Epidermal melanocyte (primary cell): ENCODE data around the gene AMIGO3.
A peak's percentile ranks its signal among the peaks of the same experiment; 100 is the strongest.

Experiments
- DNase-seq: peaks from one replicate; pipeline ENCODE4 v3.0.0; 2011; ENCODE audit warnings: low spot score; ENCODE audit not compliant: insufficient read length

Gene AMIGO3

DNA sequence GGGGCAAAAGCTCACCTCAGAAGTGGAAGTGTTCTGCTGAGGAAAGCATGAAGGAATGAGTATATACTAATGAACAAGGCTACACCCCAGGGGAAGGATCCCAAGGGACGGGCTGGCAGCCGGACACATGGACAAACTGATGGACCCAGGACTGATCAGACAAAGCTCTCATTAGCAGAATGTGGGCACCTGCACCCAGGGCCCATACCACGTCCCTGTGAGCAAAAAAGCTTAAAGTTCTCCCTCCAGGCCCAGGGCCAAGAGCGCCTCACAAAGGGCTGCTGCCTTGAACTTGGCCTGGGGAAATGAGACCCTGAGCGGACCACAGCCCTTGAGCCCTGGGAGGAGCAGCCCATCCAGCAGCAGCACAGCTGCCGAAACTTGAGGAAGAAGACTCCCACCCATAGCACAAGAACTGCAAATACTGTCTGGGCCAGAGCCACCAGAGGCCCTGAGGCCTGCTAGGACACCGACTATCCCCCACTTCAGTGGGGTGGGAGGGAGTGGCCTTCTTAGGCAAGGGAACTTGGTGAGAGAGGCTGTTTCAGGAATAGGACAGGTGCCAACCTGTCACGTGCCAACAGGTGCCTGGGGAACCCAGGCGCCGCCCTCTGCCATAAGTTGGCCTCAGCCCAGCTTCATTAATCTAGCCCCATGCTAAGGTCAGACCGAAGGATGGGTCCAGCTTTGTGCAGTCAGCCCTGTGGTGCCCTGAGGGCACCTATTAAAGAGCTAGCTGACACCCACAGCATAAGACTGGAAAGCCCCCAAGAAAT, 6.6 kb upstream of the AMIGO3 start:
- DNase-seq, result no peak

DNA sequence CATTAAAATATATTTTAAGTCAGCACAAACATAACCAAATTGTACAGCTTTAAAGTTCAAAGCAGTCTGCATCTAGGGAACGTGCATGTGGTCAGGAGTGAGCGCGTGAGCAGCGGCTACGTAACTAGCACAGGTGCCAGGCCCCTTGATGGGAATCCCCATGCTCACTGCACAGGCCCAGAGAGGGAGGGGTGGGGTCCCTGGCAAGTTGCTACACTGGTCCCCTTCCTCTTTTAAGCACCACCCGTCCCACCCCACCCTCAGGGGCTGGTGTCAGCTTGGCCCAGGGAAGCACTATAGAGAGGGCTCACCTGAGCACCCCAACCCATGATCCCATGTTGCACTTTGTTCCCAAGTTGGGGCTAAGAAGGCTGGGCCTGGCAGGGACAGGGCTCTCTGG, 5.1 kb upstream of the AMIGO3 start:
- DNase-seq, result no peak

DNA sequence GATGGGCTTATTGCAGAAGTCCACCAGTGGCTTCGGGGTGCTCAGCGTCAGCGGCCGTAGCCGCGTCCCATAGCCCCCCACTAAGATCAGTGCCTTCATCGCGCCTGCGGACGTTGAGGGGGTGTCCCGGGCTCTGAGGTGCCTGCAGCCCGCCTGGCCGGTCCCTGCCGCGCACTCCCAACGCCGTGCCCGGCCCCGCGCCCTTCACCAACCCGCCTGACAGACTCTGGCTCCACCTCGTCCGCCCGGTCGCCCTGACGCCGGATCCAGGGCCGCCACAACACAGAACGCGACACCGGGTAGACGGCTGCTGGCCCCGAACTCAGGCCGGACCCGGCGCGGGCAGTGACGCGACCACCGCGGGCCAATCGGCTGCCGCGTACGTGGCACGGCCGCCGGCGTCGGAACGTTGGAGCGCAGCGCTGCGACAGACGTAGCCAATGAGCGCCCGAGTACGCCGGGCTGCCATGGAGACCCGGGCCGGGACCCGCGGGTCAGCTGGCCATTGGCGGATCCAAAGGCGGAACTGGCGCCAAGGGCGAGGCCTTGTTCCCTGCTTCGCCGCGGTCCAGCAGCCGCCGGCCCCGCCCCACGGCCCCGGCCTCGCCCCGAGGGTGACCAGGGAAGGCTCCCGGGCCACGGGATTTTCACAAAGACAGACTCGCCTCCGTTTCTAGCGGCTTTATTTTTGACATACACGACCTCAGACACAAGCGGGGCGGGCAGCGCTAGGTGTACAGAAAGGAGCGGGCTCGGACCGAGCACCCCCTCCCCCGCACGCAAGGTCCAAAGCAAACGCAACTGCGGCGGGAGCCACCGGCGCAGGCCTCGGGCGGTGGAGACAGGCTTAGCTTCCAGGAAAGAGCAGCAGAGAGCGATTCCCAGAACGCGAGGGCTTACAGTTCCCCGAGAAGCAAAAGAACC, 4.4 kb upstream of the AMIGO3 start, which contains the start of gene GMPPB:
Gene GMPPB (minus strand): TSS at position 324 of the 924 bp plus-strand sequence. CDS start 225 bp downstream, at position 99.
- DNase-seq, result peak; percentile 97

DNA sequence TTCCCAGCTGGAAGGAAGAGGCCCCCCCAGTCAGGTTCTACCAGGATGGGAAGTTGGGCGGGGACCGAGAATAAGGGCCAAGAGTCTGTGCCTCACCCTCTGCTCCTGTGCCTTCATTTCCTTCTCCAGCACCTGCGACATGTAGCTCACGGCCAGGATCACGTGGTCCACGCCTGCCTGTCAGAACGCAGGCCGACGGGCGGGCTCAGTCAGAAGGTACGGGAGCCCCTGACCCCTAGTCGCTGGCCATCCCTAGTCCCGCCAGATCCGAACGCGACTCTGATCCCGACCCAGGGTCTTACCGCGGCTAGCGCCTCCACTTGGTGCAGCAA, 3.8 kb upstream of the AMIGO3 start:
- DNase-seq, result no peak

DNA sequence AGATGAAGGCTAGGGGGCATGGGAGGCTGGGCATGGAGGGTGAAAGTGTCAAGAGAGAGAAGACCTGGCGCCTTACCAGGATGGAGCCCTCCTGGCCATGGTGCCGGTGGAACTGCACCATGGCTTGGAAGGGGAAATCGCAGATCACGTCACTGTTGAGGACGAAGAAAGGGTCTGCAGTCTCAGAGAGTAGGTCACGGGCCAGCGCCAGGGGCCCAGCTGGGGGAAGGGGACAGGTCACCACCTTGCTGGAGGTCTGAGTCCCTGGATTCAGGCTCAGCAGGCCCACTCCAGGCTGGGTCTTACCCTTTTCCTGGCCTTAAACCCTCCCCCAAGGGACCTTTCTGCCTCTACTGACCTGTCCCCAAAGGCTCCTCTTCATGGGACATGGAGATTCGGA, 3.4 kb upstream of the AMIGO3 start:
- no peak for DNase-seq

DNA sequence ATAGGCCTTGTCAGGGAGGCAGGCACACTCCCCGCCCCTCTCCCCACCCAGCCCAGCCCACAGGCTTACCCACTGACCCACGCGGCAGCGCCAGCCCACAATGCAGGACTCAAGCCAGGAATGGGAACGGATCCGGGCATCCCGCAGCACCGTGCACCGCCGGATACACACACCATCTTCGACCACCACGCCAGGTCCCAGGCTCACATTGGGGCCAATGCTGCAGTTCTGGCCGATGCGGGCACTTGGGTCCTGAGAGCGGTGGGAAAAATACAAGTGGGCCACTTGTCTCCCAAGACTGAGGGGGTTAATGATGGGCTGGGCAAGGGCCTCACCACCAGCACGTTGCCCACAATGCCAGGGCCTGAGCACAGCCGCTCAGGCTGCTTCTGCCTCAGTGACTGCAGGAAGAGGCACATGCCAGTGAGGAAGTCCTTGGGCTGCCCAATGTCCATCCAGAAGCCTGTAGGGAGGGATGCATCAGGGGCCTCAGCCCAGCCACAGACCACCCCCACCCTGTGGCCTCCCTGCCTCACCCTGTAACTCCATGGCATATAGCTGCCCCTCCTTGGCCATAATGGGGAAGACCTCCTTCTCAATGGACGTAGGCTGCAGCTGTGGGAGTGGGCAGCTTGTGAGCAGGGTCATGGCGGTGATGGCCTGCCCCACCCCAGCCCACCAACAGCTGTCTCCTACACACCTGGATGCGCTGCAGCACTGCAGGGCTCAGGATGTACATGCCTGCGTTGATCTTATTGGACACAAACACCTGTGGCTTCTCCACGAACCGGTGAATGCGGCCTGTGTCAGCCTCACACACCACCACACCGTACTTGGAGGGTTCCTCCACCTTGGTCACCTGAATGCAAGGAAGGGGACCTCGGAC, 2.7 kb upstream of the AMIGO3 start:
- DNase-seq, result no peak

DNA sequence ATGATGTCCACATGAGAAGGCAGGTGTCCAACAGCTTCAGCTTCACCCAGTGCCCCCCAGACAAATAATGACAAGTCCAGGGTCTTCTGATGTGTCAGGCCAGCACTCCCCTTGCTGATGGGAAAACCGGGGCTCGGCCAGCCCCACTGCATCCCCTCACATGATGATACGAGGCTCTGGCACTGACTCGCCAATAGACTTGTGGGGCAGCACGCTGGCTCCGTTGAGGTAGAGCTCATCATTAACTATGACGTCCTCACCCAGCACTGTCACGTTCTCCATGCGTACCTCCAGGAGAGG, 2.1 kb upstream of the AMIGO3 start:
- DNase-seq, result no peak

DNA sequence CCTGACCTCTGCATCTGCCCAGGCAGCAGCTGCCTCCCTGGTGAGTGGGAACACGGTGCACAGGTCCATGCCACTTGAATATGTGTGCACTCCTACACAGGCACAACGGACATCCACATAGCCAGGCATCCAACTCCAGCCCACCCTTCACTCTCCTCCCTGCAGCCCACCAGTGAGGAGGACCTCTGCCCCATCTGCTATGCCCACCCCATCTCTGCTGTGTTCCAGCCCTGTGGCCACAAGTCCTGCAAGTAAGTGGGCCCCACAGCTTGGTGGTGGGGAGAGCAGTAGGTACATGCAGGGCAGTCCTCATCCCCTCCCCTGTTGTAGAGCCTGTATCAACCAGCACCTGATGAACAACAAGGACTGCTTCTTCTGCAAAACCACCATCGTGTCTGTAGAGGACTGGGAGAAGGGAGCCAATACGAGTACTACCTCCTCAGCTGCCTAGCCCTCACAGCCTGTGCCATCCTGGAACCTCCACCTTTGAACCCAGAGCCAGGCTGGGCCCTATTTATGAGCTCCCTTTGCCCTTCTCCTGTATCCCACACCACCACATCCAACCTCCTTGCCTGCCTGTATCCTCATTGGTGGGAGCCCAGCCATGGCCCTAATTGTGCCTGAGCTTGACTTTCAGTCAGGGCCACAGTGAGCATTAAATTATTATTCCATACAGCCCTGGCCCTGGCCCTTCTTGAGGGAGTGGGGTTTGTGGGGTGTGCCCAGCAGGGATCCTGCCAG, 1.5 kb upstream of the AMIGO3 start:
- DNase-seq, result no peak

DNA sequence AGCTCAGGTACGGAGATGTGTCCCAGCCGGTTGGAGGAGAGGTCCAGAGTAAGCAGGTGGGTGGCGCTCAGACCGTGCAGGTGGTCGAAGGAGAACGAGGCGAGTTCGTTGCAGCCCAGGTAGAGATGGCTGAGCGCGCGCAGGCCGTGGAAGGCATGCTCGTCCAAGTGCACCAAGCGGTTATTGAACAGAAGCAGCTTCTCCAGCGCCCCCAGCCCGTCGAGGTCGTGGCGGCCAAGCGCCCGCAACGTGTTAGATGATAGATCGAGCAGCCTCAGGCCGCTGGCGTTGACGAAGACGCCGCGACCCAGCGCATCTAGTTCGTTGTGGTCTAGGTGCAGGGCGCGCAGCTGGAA, 648 bp downstream of the AMIGO3 start:
- DNase-seq, result no peak

DNA sequence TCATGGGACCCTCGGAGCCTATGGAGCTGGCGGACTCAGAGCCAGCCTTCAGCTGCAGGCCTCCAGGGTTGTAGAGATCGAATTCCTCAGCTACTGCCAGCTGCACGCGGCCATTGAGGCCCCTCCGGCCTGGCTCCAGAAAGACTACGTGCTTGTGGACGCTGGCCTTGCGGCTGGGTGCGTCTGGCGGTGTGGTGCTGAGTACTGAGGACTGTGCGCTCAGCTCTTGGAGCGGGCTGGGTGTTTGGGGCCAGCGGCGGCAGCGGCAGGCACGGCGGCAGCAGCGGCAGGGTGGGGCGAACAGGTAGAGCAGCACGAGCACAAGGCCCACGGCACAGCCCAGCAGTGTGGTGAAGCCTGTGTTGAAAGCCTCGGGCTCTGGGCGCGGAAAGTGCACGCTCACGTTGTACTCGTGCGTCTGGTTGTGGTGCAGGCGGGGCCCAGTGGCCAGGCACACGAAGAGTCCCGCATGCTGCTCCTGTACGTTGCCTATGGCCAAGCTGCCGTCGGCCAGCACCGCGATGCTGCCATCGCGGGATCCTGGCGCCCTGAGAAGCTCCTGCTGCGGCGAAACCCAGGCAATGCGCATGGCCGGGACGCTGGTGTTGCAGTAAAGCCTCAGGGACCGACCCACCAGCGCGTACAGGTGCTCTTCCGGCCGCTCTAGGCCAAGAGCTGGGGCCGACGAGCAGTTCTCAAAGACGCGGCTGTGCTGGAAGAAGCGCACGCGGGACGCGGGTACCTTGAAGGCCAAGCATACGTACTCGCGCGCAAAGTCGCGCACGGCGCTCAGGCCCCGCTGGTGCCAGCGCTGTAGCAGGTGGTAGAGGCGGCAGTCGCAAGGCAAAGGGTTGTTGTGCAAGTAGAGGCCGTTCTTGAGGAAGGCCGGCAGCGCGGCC, 1.3 kb downstream of the AMIGO3 start:
- DNase-seq, result no peak

DNA sequence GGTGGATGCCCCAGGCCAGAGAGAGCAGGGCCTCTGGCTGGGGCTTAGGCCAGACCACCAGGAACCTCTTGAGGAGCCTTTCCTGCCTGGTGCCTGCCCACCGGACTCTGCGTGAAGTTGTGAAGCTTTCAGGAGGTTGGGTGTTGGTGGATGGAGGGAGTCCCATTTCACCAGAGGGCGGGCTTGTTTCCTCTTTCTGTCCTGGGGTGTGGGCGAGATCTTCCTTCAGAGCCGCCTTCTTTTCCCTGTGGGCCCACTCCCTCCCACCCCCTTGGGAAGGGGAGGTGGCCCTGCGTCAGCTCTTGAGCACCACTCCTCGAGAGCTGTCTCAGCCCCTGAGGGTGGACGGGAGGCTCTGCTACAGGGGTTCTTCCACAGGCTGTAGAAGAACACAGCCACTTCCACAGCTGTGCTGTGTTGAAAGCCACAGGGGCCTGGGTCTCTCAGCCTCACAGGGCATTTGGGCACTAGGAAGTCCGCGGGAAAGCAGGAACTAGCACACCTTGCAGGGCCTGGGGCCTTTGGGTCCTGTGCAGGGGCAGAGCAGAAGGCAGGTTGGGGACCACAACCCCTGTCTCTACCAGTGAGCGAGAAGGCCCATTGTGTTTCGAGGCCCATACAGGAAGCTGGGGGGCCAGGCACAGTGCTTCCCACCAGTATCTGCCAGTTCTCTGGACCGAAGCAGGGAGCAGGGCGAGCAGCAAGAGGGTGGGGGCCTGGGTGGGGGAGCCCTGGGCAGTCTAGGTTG, 2.1 kb downstream of the AMIGO3 start:
- DNase-seq, result no peak

DNA sequence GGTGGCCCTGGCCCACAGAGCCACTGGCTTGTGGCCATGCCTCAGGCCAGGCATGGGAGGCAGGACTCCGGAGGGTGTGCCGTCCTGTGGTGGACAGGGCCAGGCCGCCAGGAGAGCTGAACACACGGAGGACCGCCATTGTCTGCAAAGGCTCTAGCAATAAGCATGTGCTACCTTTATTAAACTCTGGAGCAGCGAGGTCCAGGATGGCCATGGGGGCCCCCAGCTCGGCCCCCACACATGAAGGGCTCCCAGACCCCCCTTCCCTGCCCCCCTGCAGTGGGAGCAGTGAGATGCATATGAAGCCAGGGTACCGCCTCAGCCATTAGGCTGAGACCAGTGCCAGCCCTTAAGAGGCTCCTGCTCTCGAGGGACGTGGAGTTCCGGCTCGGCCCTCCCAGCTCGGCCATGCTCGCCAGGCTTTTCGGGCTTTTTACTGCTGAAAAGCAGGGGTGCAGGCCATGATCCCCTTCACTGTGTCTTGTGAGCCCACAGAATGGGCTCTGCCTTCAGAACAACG, 2.7 kb downstream of the AMIGO3 start:
- no peak for DNase-seq

DNA sequence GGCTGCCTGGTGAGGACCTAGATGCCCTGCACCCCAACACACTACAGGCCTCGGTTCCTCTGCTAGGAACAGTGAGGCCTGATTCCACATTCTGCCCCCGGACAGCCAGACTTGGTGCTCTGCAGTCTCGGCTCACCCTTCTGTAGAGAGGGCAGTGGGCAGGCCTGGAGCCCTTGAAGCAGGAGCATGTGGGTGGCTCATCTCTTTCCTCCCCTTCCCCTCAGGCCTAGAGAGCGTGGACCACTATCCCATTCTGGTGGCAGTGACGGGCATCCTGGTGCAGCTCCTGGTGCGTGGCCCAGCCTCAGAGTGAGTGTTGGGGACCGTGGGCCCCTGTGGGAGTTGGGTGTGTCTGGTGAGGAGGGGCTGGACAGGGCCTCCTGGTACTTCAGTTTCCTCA, 3.3 kb downstream of the AMIGO3 start:
- DNase-seq, result no peak

DNA sequence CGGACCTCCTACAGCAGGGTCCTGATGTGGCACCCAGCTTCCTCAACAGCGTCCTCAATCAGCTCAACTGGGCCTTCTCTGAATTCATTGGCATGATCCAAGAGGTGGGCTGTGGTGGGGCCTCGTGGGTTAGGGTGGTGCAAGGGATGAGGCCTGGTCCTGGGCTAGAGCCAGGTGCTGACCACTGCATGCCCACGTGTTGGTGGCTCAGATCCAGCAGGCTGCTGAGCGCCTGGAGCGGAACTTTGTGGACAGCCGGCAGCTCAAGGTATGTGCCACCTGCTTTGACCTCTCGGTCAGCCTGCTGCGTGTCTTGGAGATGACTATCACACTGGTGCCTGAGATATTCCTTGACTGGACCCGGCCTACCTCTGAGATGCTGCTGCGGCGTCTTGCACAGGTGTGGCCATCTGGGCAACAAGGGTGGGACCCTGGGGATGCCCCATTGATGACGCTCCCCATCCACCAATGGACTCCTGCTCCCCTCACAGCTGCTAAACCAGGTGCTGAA, 3.8 kb downstream of the AMIGO3 start:
- no peak for DNase-seq

DNA sequence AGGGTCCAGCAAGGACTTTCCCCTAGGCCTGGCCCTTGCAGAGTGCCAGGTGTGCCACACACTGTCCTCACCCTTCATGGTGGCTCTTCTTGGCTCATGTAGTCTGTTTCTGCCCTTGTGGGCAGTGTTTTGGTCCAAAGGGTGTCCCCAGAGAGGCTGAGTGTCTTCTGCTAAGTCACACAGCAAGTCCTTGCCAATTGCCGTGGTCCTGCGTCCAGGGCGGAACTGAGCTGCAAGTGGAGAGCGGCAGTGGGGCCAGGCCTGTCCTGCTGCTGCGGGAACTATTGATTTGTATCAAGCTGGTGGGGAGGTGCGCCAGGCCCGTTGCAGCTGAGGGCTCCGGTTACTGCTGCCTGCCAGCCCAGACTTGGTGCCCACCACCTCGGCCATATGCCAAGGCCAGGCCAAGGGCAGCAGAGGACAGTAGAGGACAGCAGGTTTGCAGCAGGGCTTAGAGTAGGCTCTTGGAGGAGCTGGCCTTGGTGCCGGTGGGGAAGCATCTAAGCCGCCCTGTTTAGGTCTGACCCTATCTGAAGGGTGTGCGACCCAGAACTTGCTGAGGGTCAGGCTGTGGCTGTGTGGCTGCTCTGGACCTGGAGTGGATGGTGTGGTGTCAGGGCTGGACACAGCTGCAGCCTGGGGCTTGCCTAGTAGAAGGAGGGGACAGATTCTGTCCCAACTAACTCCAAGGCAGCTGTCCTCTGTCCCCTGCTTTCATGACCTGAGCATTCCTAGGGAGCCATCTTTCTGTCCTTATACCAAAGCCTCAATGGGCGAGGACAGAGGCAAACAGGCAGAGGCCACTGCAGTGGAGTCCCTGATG, 4.5 kb downstream of the AMIGO3 start:
- no peak for DNase-seq

DNA sequence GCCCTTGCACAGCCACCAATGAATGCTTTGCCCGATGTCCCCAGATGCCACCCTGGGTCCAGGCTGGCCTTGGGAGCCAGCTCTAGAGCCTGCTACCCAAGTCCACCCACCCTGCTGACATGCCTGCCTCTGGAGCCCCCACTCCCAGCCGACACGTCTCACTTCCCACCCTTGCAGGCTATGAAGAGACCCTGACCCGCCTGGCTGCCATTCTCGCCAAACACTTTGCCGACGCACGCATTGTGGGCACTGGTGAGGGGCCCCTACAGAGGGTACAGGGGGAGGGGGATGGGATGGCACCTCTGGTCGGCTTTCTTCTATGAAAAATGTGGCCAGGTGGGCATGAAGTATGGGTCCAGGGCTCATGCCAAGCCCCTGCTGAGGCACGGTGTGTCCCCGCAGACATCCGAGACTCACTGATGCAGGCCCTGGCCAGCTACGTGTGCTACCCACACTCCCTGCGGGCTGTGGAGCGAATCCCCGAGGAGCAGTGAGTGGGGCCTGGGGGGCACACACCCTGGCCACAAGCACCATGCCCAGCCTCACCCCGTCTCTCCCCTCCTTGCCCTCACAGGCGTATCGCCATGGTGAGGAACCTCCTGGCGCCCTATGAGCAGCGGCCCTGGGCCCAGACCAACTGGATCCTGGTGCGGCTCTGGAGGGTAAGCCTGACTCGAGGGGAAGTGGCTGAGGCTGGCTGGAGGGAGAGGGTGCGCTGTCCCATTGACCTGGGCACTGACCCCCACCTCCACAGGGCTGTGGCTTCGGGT, 6.0 kb downstream of the AMIGO3 start:
- no peak for DNase-seq

DNA sequence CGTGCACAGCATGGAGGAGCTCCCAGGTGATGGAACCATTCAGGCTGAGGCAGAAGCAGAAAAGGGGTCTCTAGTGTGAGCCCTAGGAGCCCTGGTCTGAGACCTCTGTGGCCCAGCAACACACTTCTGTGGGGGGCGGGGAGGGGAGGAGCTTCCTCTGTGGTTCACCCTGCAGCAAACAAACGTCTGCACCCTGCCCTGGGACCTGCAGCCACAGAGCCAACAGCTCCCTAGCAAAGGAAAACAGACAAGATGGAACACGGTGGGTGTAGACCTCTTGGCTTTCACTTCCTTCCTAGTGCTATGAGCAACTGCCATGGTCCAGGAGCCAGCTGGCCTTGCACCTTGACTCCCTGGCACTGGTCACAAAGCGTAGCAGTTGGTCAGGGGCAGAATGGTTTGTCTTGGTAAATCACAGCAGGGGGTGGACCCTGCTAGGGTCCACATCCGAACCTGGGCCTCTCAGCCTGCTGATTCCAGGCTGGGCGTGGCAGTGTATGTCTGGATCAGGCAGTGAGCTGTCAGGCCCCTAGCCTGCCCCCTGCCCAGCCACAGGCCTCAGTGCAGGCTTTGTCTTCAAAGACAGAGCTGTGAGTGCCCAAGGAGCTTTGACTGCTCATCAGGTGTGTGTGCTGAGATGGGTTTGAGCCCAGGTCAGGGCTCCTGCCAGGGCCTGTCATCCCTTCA, 6.7 kb downstream of the AMIGO3 start:
- no peak for DNase-seq
